MCF 10A (cell line): ENCODE results near the gene KCMF1. TPM values are rescaled to one million over a fixed set of nuclear protein-coding genes. Genes with fewer than 3 reads are reported as not detected.
A peak's percentile ranks its signal among the peaks of the same experiment; 100 is the strongest.

ENCODE experiments used
- Bru-seq: library from RNA; stranded (reverse); fragments of 400-500 nt; gene quantifications from one replicate; lab custom pipeline; 2021; lab: Mats Ljungman, UMichigan
- BruChase-seq, 2 experiments: library from RNA; stranded (reverse); fragments of 400-500 nt; gene quantifications; one replicate each; lab custom pipeline; 2021; lab: Mats Ljungman, UMichigan
- BruUV-seq: library from RNA; stranded (reverse); fragments of 400-500 nt; replicated peaks from 2 replicates; lab custom pipeline; 2021; lab: Mats Ljungman, UMichigan
- CTCF ChIA-PET: fragments of 300-600 bp; sonication (Branson Sonifier 250); formaldehyde crosslinking; extraction: SDS; loops from one replicate; lab custom pipeline; 2021; ENCODE audit warnings: antibody characterized with exemption, inconsistent platforms; lab: Yijun Ruan, JAX
- POLR2A ChIA-PET: fragments of 300-600, 350-650 bp; sonication (Branson Sonifier 250); formaldehyde crosslinking; extraction: SDS; loops from one replicate; lab custom pipeline; 2020; ENCODE audit warnings: antibody characterized with exemption, inconsistent platforms; lab: Yijun Ruan, JAX
- DNase-seq: peaks from one replicate; pipeline ENCODE4 v3.0.0-alpha.2; 2018; ENCODE audit not compliant: unreplicated experiment
- H3K27ac Mint-ChIP-seq: one replicate; pipeline ENCODE4 v1.8.0; 2022; ENCODE audit warnings: mild to moderate bottlenecking, low read depth, mixed read lengths; ENCODE audit not compliant: unreplicated experiment
- H3K27me3 Mint-ChIP-seq: one replicate; pipeline ENCODE4 v1.8.0; 2022; ENCODE audit warnings: mixed read lengths; ENCODE audit not compliant: insufficient read depth, unreplicated experiment
- H3K36me3 Mint-ChIP-seq: one replicate; pipeline ENCODE4 v1.8.0; 2022; ENCODE audit warnings: mild to moderate bottlenecking, moderate library complexity, mixed read lengths; ENCODE audit not compliant: insufficient read depth, unreplicated experiment
- H3K4me1 Mint-ChIP-seq: one replicate; pipeline ENCODE4 v1.8.0; 2022; ENCODE audit warnings: mixed read lengths; ENCODE audit not compliant: insufficient read depth, unreplicated experiment
- H3K4me3 Mint-ChIP-seq: one replicate; pipeline ENCODE4 v1.8.0; 2022; ENCODE audit warnings: mild to moderate bottlenecking, moderate library complexity, mixed read lengths; ENCODE audit not compliant: unreplicated experiment
- H3K9me3 Mint-ChIP-seq: one replicate; pipeline ENCODE4 v1.8.0; 2022; ENCODE audit warnings: mixed read lengths; ENCODE audit not compliant: unreplicated experiment
- intact Hi-C: fragments of 100-400 bp; cut with micrococcal nuclease; formaldehyde crosslinking; loops from 2 replicates; pipeline ENCODE4 v1.14.1; 2022
- long read RNA-seq: library from polyadenylated mRNA; stranded (forward); transcript quantifications from one replicate; pipeline ENCODE4 v2.0.0, GENCODE V29; 2022
- total RNA-seq: library from RNA; stranded (reverse); gene quantifications from 2 replicates; pipeline ENCODE4 v1.2.3, GENCODE V29; 2022
- TF ChIP-seq, protein P1 (sequence below): fragments of 200-600 bp; IDR thresholded peaks from one replicate; pipeline ENCODE4 v1.8.0; 2022; ENCODE audit warnings: antibody characterized with exemption, mild to moderate bottlenecking; ENCODE audit not compliant: unreplicated experiment

KCMF1 gene
- 169 and 170 TPM in 2 replicates for total RNA-seq
- Bru-seq, nascent RNA = percentile 92 among the genes with signal in this experiment
- percentile 89 among the genes with signal in this experiment for BruChase-seq, experiment 1, labeled RNA remaining after a 6-hour chase
- BruChase-seq, experiment 2, labeled RNA remaining after a 2-hour chase = percentile 89 among the genes with signal in this experiment
- long read RNA-seq, full-length matches to known transcripts = 244 of 274 reads
- long read RNA-seq, partial matches to known transcripts = 17 of 274 reads
- long read RNA-seq, other reads (novel, unspliced or antisense) = 13 of 274 reads

DNA sequence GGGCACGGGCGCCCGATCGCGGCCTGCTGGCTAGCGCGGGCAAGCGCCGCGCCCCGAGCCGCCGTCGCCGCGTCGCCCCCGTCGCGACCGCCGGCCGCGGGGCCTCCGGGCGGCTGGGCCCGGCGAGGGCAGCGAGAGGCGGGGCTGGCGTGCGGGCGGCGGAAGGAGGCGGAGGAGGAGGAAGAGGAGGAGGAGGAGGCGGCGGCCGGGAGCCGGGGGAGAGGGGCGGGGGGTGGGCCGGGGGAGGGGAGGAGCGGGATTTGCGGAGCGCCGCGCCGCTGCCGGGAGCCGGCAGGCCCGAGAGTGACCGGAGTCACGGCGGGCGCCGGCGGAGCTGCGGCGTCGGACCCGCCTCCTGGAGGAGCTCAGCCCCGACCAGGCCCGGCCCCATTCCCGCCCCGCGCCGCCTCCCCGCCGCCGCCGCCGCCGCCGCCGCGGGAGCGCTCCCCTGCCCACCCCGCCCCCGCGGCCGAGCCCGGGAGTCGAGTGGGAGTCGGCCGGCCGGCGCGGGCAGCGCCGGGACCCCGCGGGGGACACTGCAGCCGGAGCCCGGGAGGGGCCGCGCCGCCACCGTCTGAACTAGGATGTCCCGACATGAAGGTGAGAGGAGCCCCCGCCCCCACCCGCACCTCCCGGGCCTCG lies at the start of gene KCMF1:
Gene KCMF1, plus strand, starts transcription at position 294 of the 642 bp plus-strand sequence. Its CDS starts 291 bp downstream, at position 585.
- TF ChIP-seq, protein P1, sequence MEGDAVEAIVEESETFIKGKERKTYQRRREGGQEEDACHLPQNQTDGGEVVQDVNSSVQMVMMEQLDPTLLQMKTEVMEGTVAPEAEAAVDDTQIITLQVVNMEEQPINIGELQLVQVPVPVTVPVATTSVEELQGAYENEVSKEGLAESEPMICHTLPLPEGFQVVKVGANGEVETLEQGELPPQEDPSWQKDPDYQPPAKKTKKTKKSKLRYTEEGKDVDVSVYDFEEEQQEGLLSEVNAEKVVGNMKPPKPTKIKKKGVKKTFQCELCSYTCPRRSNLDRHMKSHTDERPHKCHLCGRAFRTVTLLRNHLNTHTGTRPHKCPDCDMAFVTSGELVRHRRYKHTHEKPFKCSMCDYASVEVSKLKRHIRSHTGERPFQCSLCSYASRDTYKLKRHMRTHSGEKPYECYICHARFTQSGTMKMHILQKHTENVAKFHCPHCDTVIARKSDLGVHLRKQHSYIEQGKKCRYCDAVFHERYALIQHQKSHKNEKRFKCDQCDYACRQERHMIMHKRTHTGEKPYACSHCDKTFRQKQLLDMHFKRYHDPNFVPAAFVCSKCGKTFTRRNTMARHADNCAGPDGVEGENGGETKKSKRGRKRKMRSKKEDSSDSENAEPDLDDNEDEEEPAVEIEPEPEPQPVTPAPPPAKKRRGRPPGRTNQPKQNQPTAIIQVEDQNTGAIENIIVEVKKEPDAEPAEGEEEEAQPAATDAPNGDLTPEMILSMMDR = no peak
- Mint-ChIP-seq H3K4me3 (peak within 1 kb of the TSS; percentile 97), H3K4me1 (peaks cover 12% of the 10 kb centered on the region), H3K27me3 (no peaks in the 10 kb centered on the region), H3K9me3 (no peaks in the 10 kb centered on the region), H3K36me3 (peaks cover 41% of the 10 kb centered on the region), H3K27ac (peak within 1 kb of the TSS; percentile 97)
- intact Hi-C loops = loop anchor here (2.0 to 5.0 kb wide), 2 partner anchors 41 to 44 kb away; no protein-coding TSS in a partner anchor
- ChIA-PET CTCF (interaction anchor here (0.9 to 3.2 kb wide), 3 partner anchors 20 to 45 kb away, joined by 3 to 8 read pairs (median 3); no protein-coding TSS in a partner anchor), POLR2A (interaction anchor here (0.5 to 9.4 kb wide), 15 partner anchors 11 to 543 kb away, joined by 3 to 198 read pairs (median 5); partner anchors contain the start of genes TGOLN2, TMSB10 and TRABD2A)
- DNase-seq = peak; percentile 69
- no TSS peak for BruUV-seq

DNA sequence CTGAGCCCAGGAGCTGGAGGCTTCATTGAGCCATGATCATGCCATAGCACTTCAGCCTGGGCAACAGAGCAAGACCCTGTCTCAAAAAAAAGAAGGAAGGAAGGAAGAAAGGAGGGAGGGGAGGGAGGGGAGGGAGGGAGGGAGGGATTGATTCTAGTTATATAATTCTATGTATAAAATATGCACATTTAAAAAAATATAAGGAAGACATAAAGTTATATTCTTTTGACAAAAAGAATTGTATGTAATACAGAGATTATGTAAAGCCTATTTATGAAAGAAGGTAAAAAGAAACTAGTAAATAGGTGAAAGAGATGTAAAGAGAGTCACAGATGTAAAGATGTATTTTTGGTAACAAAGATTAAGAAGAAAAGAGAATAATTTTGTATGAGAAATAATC lies 48.0 kb upstream of the KCMF1 start:
- Mint-ChIP-seq H3K36me3 (no peaks in the 10 kb centered on the region), H3K27me3 (no peaks in the 10 kb centered on the region), H3K9me3 (no peaks in the 10 kb centered on the region), H3K27ac (no peak overlapping the region), H3K4me3 (no peak overlapping the region), H3K4me1 (peaks cover 49% of the 10 kb centered on the region)
- CTCF ChIA-PET = interaction anchor here (0.7 to 1.0 kb wide), 2 partner anchors 36 to 437 kb away, joined by 3 to 4 read pairs; no protein-coding TSS in a partner anchor
- TF ChIP-seq, protein P1 = no peak
- no TSS peak for BruUV-seq
- intact Hi-C loops = no loop called here
- no peak for DNase-seq
- POLR2A ChIA-PET = interaction anchor here (1.2 to 7.4 kb wide), 2 partner anchors 18 to 34 kb away, joined by 3 to 189 read pairs; partner anchors contain the start of gene TMSB10

DNA sequence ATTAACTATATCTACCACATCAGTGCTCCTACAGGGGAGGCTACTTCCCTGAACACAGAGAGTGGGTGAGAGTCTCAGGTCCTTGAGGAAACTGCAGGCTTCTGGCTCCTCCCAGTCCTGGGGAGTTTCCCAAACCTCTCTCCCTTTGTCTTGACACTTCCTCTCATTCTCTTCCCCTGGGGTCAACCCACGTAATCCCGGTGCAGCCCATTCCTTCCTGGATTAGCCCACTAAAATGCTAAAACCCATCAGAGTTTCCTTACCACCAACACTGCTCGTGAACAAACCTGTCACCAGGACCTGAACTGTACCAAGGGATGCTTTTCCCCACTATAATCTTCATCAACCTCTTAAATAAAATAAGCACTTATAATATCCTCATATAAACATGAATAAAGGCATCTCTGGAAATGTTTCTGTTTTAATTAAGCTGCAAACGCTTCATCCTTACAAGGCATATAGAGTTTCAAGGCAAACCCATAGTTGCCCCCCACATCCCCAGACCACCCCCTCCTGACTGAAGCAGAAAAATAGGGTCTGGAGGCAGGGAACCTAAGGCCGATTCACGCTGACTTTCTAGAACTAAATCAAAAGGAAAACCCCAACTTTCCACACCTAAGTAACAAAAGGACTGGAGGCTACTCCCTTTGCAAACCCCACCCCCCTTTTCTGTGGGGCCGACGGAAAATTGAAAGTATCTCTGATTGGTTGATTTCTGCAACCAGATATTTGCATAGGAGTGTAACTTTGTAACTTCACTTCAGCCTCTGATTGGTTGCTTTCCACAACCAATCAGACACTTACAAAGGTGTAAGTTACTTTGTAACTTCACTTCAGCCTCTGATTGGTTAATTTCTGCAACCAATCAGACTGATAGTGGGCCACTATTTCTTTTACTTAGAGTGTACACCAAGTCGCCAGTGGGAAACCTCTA lies 46.5 kb upstream of the KCMF1 start:
- H3K36me3 Mint-ChIP-seq = no peaks in the 10 kb centered on the region
- intact Hi-C loops = loop anchor here (1.0 kb wide), 3 partner anchors 17 to 42 kb away; no protein-coding TSS in a partner anchor
- ChIA-PET CTCF (interaction anchor here (0.6 to 2.5 kb wide), 22 partner anchors 12 to 465 kb away, joined by 3 to 64 read pairs (median 10); partner anchors contain the start of genes SUCLG1 and TMSB10), POLR2A (interaction anchor here (0.6 to 3.2 kb wide), 10 partner anchors 7 to 364 kb away, joined by 3 to 79 read pairs (median 10); partner anchors contain the start of genes KCMF1 and TMSB10)
- H3K4me3 Mint-ChIP-seq = peak overlapping the region; percentile 19
- DNase-seq = peak; percentile 91
- peaks cover 45% of the 10 kb centered on the region for H3K4me1 Mint-ChIP-seq
- H3K9me3 Mint-ChIP-seq = no peaks in the 10 kb centered on the region
- TF ChIP-seq, protein P1 = no peak
- peak overlapping the region; percentile 28 for H3K27ac Mint-ChIP-seq
- BruUV-seq = no TSS peak
- no peaks in the 10 kb centered on the region for H3K27me3 Mint-ChIP-seq
